Activated CD4-positive, alpha-beta T cell treated with anti-CD3 and anti-CD28 coated beads, Interleukin-2, Interleukin-6, amounts not matched to agents 100 ng/mL and 50 ng/mL, durations not matched to agents 16 hours and 8 hours (primary cell): ENCODE data around the gene C20orf96.

Experiments
- DNase-seq: peaks from one replicate; pipeline ENCODE4 v3.0.0-alpha.2; 2020

C20orf96 gene

DNA sequence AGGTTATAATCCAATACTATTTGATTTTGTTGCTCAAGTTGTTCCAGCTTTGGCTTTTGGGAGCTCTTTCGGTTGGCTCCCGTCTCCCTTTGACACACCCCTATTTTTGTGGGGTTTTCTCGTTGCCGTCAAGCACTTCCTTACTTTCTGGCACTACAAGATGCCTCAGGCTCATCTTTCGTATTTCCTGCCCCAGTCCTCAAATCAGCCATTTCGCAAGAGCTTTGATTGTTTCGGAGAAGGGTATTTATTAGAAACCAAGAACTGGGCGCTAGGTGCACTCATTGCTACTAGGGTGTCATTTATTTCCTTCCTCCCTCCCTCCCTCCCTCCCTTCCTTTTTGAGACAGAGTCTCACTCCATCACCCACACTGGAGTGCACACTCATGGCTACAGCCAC, 21.5 kb upstream of the C20orf96 start:
- no peak for DNase-seq

DNA sequence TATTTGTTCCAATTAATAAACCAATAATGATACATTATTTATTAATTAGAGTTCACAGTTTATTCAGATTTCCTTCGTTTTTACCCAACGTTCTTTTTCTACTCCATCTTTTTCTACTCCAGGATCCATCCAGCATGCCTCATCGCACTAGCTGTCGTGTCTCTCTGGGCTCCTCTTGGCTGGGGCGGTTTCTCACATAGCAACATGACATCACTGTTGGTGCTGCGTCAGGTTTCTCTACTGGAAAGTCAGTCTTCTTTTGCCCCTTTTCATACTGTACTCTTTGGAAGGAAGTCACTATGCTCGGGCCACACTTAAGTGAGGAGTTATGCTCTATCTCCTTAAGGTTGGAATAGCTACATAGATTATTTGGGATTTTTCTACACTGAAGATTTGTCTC, 21.1 kb upstream of the C20orf96 start:
- no peak for DNase-seq

DNA sequence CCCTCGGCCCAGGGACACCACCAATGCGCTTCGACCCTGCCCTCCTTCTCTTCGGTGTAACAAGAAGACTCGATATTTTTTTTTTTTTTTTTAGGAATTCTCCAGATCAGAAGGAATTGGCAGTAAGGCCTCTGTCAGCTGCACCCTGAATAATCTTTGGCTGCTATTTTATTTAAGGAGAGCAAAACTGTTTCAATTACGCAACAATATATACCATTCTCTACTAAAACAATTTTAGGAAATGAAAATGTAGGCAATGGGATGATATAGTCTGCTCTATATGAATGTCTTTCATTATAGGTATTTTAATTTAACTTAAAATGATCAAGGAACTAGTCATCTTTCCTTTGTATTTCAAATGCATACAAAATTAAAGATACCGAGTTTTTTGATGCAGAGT, 20.1 kb upstream of the C20orf96 start:
- no peak for DNase-seq

DNA sequence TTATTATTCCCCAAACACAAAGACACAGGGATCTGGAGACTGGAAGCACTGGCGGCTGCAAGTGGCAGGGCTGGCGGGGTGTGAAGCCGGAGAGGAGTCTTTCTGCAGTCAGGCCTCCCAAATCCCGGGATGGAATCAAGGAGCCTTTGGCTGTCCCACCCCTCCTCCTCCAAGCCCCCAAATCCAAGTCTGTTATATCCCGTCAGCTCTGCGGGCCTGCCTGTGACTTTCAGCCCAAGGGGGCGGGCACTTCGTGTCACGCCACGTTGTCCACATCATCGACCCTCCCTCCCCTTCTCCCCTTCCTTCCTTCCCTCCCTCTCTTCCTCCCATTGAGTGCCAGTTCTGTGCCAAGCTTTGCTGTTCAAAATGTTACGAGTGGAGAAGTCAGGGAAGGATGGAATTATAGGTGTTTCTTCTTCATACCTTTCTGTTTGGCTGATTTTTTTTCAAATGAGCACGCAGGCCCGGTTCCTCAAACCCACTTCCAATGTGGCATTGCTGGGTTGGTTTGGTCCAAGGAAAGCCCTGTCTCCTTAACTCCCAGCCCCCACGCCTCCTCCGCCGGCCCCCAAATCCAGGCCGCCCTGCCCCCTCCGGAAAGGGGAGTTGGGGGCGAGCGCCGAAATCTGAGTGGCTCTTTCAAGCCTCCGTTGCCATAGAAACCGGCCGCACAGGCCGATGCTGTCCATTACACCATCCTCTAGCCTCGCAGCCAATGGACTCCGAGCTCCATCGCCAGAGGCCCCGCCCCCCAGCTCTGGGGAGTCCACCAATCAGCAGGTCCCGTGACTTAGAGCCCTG, 19.5 kb upstream of the C20orf96 start:
- DNase-seq: peak; percentile 90

DNA sequence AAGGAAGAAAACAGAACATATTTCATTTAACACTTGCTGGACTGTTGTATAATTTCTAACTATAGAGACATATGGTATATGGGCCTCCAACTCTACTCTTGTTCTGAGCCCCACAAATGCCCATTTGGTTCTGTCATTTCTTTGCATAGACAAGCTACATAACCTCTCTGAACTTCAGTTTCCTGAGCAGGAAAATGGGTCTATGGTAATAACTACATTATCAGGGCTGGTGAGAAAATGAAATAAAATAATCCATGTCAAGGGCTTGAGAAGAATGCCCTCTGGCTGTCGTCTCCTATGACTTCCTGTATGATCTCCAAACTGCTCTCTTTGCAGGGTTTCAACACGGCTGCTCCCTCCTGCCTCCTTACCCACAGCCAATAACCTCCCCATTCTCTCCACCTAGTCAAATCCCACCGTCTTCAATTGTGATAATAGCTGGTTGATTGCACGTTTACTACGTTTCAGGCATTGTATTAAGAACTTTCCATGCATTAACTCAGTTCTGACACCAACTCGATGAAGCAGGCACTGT, 18.8 kb upstream of the C20orf96 start:
- no peak for DNase-seq

DNA sequence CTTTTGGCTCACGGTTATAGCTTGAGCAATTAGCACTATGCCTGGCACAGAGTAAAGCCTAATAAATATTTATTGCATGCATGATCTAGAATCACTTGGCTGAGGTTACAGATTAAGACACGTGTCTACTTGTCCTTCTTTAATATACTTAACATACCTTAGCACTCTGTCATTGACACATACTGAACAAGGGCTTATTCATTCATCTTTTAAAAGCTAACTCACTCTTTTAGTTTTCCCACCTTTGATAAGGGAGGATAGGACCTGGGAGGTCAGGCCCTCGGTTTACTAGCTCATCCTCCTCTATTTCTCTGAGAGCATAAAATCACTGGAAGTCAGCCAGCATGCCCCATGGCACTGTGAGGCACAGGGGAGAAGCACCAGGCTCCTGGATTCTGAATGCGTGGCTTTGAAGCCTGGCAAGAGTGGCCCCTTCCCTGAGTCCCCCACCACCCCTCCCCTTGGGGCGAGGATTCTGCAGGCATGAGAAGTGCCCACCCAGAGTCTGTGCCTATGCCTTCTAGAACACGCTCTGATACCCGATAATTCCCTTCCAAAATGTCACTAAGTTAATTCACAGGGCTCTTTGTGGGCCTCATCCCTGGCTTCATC, 18.0 kb upstream of the C20orf96 start:
- no peak for DNase-seq

DNA sequence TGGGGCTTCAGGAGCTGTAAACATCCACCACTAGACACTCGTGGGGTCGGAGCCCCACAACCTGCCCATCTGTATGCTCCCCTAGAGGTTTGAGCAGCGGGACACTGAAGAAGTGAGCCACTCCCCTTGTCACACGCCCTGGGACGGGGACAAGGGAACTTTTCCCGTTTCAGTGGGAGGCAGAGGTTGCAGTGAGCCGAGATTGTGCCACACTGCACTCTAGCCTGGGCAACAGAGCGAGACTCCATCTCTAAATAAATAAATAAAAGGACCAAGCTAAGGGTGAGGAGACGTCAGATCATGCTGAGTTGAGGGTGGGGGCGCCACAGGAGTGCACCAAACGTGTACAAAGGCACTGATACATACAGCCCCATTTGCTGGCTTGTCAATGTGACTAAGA, 15.2 kb upstream of the C20orf96 start:
- DNase-seq: no peak

DNA sequence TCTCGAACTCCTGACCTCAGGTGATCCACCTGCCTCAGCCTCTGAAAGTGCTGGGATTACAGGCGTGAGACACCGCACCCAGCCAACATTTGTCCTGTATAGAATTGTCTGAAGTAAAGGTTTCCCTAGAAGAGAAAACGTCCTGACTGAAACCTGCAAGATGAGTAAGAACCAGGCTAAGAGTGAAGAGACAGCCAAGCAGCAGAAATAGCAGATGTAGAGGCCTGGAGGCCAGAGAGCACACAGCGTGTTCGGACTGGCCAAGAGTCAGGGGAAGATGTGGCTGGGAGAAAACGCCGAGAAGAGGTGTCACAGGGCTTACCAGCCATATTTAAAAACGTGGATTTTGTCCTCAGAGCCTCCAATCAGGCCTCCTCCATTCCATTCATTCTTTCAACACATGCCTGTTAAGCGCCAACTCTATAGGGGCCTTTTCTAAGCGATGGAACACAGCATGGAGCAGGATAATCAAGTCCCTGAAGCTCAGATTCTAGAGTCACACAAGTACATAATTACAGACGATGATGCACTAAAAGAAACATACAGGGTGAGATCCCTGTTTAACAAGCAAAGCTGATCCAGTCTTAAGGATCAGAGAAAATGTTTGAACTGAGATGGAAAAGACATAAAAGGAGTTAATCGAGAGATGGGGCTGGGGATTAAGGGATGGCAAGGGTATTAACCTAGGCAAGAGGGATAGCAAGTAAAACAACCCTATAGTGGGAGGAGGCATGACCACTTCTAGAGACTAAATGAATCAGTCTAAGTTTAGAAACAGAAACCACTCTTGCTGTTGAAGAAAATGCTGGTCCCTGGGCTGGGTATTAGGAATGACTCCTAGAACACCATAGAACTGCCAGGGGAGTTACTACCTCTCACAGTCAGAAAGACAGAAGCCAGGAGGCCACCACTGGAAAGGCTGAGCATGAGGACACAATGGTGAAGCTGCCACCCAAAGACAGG, 11.6 kb upstream of the C20orf96 start:
- DNase-seq: peak; percentile 29

DNA sequence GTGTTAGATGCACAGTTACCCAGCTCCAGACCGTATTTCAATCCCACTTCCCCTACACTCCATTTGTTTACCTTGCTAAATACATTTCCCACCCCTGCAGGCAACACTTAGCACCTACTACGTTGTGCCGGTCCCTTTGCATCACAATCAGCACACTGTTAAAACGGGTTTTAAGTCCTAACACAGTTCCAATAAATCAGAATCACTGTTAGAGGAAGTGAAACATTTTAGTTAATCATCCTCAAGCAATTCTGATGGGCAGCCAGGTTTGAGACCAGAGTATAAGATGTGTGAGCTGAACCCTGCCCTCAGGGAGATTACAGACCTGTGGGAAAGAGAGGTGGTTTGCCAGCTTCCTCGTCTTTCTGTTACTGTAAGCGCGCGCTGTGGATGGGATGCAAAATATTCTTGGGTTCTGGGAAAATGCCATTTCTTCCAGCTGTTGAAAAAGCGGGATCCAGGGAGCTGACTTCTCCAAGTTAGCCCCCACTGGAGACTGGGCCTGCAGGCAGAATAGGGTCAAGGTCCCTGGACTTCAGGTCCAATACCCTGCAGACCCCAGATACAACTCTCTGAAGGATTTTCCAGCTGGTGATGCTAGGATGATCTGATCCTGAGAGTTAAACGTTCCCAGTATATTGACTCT, 9.9 kb upstream of the C20orf96 start:
- DNase-seq: no peak

DNA sequence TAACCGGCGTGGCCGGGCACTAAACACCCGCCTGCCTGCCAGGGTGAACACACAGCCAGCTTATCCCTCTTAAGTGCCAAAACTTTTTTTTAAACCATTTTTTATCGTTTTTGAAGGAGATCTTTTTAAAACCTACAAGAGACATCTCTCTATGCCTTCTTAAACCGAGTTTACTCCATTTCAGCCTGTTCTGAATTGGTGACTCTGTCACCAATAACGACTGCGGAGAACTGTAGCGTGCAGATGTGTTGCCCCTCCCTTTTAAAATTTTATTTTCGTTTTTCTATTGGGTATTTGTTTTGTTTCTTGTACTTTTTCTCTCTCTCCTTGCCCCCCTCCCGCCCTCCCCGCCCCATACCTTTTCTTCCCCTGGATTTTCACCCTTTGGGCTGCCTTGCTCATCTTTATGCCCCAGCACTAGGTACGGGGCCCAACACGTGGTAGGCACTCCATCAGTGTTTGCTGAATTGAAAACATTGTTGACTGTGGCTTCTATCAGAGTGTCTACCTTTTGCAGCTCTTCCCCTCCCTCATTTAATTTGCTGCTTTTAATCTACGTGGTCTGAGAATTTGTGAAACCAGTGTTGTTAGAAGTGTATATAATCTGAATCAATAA, 8.3 kb upstream of the C20orf96 start:
- DNase-seq: no peak

DNA sequence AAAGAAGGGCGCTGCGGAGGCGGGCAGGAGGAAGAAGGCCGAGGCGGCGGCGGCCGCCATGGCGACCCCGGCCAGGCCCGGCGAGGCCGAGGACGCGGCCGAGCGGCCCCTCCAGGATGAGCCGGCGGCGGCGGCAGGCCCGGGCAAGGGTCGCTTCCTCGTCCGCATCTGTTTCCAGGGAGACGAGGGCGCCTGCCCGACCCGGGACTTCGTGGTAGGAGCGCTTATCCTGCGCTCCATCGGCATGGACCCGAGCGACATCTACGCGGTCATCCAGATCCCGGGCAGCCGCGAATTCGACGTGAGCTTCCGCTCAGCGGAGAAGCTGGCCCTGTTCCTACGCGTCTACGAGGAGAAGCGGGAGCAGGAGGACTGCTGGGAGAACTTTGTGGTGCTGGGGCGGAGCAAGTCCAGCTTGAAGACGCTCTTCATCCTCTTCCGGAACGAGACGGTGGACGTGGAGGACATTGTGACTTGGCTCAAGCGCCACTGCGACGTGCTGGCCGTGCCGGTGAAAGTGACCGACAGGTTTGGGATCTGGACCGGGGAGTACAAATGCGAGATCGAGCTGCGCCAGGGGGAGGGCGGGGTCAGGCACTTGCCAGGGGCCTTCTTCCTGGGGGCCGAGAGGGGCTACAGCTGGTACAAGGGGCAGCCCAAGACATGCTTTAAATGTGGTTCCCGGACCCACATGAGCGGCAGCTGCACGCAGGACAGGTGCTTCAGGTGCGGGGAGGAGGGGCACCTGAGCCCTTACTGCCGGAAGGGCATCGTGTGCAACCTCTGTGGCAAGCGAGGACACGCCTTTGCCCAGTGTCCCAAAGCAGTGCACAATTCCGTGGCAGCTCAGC, 7.6 kb upstream of the C20orf96 start:
- DNase-seq: peak; percentile 66

DNA sequence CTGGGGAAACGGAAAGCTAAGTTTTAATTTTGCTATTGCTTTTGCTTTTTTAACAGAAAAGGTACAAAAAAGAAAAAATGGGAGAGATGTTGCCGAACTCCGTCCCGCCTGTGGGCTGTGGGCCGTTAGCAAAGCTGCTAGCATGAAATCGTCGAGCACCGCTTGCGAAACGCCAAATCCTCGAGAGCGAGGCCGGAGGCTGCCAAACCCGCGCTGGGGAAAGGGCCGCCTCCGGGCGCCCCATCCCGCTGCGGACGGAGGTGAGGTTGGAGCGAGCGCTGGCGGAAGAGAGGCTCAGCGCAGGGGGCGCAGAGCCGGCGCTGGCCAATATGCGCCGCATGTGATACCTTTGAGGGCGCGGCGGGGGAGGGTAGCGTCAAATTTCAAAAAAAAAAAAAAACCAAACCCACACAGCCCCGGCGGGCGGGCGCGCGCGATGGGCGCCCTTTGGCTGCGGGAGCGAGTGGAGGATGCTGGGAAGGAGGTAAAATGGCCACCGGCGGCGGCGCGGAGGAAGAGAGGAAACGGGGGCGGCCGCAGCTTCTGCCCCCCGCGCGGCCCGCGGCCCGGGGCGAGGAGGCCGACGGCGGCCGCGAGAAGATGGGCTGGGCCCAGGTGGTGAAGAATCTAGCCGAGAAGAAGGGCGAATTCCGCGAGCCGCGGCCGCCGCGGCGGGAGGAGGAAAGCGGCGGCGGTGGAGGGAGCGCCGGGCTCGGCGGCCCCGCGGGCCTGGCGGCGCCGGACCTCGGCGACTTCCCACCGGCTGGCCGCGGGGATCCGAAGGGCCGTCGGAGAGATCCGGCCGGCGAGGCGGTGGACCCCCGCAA, 6.8 kb upstream of the C20orf96 start, which contains the start of gene ZCCHC3:
TSS of gene ZCCHC3 (plus strand) at position 473 of the 827 bp plus-strand sequence. CDS start at position 490, 17 bp downstream.
- DNase-seq: peak; percentile 90

DNA sequence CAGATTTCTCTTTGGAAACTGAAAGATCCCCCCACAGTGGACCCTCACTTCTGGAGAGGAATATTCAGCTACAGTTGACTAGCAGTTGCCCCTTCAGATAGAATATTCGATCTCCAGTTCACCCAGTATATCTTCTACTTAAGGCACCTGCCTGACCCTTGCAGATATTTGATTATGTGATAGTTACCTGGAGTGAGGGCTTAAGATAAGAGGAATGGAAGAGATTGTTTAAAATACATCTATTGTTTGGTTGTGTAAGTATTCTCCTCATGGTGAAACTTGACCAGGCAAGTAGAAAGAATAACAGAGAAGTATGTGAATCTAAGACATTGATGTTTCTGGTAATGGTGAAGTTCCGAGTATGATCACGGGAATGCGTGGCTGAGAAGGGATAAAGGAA, 5.3 kb upstream of the C20orf96 start:
- no peak for DNase-seq

DNA sequence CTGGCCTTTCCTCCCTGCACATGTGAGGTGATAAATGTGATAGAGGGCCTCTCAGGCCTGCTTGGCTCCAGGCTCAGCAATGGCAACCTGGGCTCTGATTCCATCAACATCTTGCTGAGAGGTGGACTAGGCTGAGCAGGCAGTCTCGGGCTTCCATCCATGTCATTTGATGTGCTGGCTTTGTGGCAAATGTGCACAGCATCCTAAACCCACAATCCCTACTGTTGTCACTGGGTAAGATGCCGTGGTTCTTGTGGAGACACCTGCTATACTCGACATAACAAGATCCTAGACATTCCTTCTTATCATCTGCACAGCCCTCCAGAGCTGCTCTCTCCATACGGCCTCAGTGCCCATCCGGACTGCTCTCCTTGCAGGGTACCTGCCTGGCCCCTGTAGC, 4.1 kb upstream of the C20orf96 start:
- no peak for DNase-seq

DNA sequence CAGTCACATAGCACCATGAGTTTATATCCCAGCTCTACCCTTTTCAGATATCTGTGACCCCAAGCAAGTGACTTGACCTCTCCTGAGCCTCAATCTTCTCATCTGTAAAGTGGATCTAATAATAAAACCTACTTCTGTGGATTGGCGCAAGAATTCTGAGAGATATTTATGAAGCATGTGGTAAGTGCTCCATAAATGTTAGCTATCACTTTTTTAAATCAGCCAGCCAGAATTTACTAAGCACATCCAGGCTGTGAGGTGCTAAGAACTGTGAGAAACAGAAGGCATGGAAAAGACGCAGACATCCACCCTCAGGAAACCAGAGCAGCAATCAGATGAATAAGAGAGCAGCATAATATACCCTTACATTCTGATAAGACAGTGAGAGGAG, 862 bp downstream of the C20orf96 start:
- DNase-seq: no peak

DNA sequence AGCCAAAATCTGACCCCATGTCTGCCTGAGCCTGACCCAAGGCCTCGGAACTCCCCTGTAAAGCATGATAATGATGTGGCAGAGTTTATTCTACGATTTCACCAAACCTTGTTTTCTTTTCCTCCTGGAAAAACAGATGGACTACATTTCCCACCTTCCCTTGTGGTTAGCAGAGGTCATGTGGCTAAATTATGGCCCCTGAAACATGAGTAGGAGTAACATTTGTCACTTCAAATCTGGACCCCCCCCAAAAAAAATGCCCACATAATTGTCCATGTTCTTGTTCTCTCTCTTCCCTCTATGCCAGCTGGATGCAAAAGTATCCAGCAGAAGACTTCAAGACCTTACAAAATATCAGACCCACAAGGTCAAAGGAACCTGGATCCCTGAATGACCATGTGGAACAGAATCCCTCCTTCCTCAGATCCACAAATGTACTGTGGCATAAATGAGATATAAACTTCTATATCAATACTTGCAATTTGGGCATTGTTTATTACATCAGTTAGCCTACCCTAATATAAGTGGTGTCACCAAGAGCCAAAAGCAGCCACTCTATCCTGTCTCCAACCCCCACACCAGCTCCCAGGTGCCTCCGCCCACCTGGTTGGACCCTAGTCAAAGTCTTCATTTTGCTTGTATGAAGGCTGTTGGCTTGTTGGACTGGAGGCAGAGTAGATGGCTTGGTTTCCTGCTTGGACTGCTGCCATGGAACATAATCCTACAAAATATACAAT, 1.4 kb downstream of the C20orf96 start:
- no peak for DNase-seq

DNA sequence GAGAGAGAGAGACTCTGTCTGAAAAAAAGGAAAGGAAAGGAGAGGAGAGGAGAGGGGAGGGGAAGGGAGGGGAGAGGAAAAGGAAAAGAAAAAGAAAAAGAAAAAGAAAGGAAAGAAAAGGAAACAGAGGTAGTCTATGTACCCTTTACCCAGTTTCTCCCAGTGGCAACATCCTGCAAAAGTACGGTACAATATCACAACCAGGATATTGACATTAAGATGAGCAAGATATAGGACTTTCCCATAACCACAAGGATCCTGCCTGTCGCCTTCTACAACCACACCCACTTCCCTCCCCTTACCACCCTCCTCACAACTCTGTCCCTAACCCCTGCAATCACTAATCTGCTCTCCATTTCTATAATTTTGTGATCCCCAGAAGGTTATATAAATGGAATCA, 4.0 kb downstream of the C20orf96 start:
- no peak for DNase-seq

DNA sequence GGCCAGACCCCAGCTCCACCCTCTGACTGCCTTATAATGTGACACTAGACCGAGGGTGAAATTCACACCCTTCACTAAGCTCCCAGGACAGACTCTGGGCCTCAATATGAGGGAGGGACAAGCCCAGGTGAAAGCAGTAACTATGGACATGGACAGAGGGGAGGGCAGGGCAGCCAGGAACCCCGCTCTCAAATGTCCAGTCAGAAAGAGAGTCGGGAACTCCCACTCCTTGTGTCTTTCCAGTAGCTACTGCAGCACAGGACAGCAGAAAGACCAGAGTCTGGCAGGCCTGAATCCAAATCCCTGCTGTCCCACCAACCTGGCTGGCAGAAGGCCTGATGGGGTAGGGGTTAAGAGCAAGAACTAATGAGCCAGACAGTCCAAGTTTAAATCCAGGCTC, 6.4 kb downstream of the C20orf96 start:
- DNase-seq: no peak
